GM12878 (cell line): ENCODE measurements around the gene LRRC37A3. TPM values are rescaled to one million over a fixed set of nuclear protein-coding genes. Genes with fewer than 3 reads are reported as not detected.
"Not testable (repeated sequence)": the region's sequence is repeated elsewhere in the genome, so short reads cannot be mapped to it uniquely, and the experiment has no call there.

Experiments used
- ATAC-seq: fragments of 200-7000 bp; cut with Tn5 transposase; 3 replicates; pipeline ENCODE4 v1.9.1; 2020; ENCODE audit warnings: mild to moderate bottlenecking, moderate library complexity
- BruUV-seq: library from RNA; stranded (reverse); fragments of 400-500 nt; replicated peaks from 2 replicates; lab custom pipeline; 2021; lab: Mats Ljungman, UMichigan
- CTCF ChIA-PET: fragments of 300-600 bp; sonication (Branson Sonifier 250); formaldehyde crosslinking; extraction: SDS; loops from one replicate; lab custom pipeline; 2021; ENCODE audit warnings: inconsistent platforms; lab: Yijun Ruan, JAX
- POLR2A ChIA-PET: fragments of 350-600 bp; formaldehyde crosslinking; extraction: SDS; loops from one replicate; lab custom pipeline; 2021; ENCODE audit warnings: inconsistent platforms; lab: Charles Lee
- RAD21 ChIA-PET: fragments of 300-600 bp; sonication (Branson Sonifier 250); formaldehyde crosslinking; loops from one replicate; lab custom pipeline; 2023; ENCODE audit warnings: antibody characterized with exemption; ENCODE audit not compliant: unreplicated experiment; lab: Charles Lee
- SMC1A ChIA-PET: fragments of 300-600 bp; sonication (Branson Sonifier 250); formaldehyde crosslinking; loops from one replicate; lab custom pipeline; 2023; ENCODE audit not compliant: unreplicated experiment, uncharacterized antibody; lab: Charles Lee
- DNase-seq: peaks from one replicate; pipeline ENCODE4 v3.0.0-alpha.2; 2011; ENCODE audit warnings: low read depth, low spot score
- FAIRE-seq: peaks from 3 replicates; lab custom pipeline; 2011; peaks lifted over from hg19 to GRCh38; lab: Jason Lieb, UNC
- H2AFZ ChIP-seq: 2 replicates; pipeline ENCODE4 v1.6.0; 2011; ENCODE audit warnings: low read depth, low read length, control low read depth; ENCODE audit not compliant: control insufficient read depth
- H3K27ac ChIP-seq: 2 replicates; pipeline ENCODE4 v1.5.1; 2011; ENCODE audit warnings: control low read depth; ENCODE audit not compliant: control insufficient read depth, insufficient read depth
- H3K27me3 ChIP-seq, 2 experiments: replicated peaks in 1 of 2; 2 replicates each; pipeline versions ENCODE4 v1.6.0 to v1.6.1; 2011; ENCODE audit warnings: low read length in 1 of 2; ENCODE audit not compliant: control insufficient read depth in 2 of 2, insufficient read depth in 2 of 2
- H3K36me3 ChIP-seq, 2 experiments: 2 replicates each; pipeline ENCODE4 v1.5.1; 2011; ENCODE audit warnings: low read length in 1 of 2; ENCODE audit not compliant: control insufficient read depth in 2 of 2, insufficient read depth in 2 of 2
- H3K4me1 ChIP-seq: 2 replicates; pipeline ENCODE4 v1.6.1; 2011; ENCODE audit warnings: mild to moderate bottlenecking, low read length, moderate library complexity, mixed read lengths; ENCODE audit not compliant: control insufficient read depth, insufficient read depth
- H3K4me2 ChIP-seq: 2 replicates; pipeline ENCODE4 v1.6.0; 2011; ENCODE audit warnings: control low read depth; ENCODE audit not compliant: control insufficient read depth, insufficient read depth
- H3K4me3 ChIP-seq: fragments of 200-600 bp; sonication (generic); 2 replicates; pipeline ENCODE4 v1.5.1; 2016
- H3K79me2 ChIP-seq: 2 replicates; pipeline ENCODE4 v1.6.0; 2011; ENCODE audit warnings: low read length; ENCODE audit not compliant: control insufficient read depth, insufficient read depth
- H3K9ac ChIP-seq: 2 replicates; pipeline ENCODE4 v1.8.0; 2011; ENCODE audit warnings: low read length, control low read depth, mixed read lengths; ENCODE audit not compliant: control insufficient read depth, insufficient read depth
- H3K9me3 ChIP-seq: replicated peaks from 3 replicates; pipeline ENCODE4 v1.5.1; 2011; ENCODE audit warnings: mild to moderate bottlenecking, low read length; ENCODE audit not compliant: control insufficient read depth, insufficient read depth
- H4K20me1 ChIP-seq: 2 replicates; pipeline ENCODE4 v1.6.0; 2011; ENCODE audit not compliant: control insufficient read depth, insufficient read depth
- WGBS: methylation state at CpG from one replicate; pipeline ENCODE4 v1.1.6; 2016; ENCODE audit warnings: low lambda C conversion rate; ENCODE audit not compliant: insufficient replicate concordance, insufficient coverage; ENCODE audit errors: missing lambda C conversion rate; 5-methylcytosine and 5-hydroxymethylcytosine counted together
- in situ Hi-C: fragments of 300-500 bp; cut with MboI; formaldehyde crosslinking; loops from 9 replicates; pipeline ENCODE4 v1.14.3; 2018; ENCODE audit warnings: mixed read lengths
- intact Hi-C: fragments of 100-400 bp; cut with micrococcal nuclease; formaldehyde crosslinking; loops from one replicate; pipeline ENCODE4 v1.14.2; 2022; ENCODE audit not compliant: unreplicated experiment
- polyA plus RNA-seq, 11 experiments: library from polyadenylated mRNA; depleted of rRNA in 4 of 11; unstranded in 6 of 11; stranded (reverse) in 5 of 11; fragments of >200 nt; fragmentation: Nextera tagmentation in 4 of 11; fragmentation: Illumina TruSeq in 1 of 11; extraction: Ambion mirVana in 4 of 11; extraction: Trizol in 1 of 11; gene quantifications; 1 replicate in 1 of 11; 2 replicates in 10 of 11; pipeline versions ENCODE4 v1.2.1 to v1.2.3, GENCODE V29; 2011 to 2016; ENCODE audit warnings: inconsistent platforms in 2 of 11, missing spikeins in 2 of 11, low read depth in 1 of 11
- total RNA-seq, 4 experiments: library from RNA; depleted of rRNA in 3 of 4; stranded (reverse); fragments of >200 nt in 3 of 4; fragmentation: Illumina TruSeq in 1 of 4; extraction: Trizol in 1 of 4; gene quantifications; 2 replicates each; pipeline versions ENCODE4 v1.2.1 to v1.2.3, GENCODE V29; 2013 to 2021
- TF ChIP-seq, protein P1 (sequence below): fragments of 450-650 bp; IDR thresholded peaks from 2 replicates; pipeline ENCODE4 v1.6.1; 2018; ENCODE audit warnings: borderline replicate concordance, mild to moderate bottlenecking; ENCODE audit not compliant: partially characterized antibody

Gene LRRC37A3
- total and polyA plus RNA-seq, 10 of the 15 experiments (the other 5 are each of a cell fraction or from before 2014, with no cell fraction given): 0.18 to 10.0 (median 2.7) TPM

DNA sequence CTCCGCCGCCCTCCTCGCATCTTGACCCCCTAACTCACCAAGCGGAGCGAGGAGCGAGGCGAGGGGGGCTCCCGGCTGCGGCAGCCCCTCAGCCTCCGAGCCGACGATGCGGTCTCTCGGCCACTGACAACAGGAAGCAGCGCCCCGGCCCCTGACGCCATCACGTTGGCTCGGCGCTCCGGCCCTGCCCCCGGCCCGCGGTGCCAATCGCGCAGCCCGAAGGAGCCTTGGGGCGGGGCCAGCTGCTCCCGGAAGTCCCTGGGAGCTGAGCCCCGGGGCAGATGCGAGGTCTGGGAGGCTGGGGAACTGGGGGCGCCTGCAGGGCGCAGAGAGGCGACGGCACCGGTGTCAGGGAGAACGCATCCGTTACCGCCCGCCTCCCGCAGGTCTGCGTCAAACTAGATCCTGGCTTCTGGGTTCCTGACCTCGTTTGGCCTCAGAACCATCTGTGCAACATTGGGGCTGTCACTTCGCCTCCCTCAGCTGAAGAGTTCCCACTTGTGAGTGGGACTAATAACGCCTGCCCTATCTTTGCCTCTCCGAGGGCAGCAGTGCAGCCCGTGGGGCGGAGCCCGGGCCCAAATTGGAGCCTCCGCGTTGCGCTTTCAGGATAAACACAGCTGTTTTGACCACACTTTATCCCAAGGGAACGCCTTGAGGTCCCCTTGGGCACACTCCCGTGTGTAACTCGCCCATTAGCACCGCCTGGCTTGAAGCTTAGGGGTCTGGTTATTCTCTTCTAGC is 82.1 kb downstream of the LRRC37A3 start (continued):
- TF ChIP-seq, protein P1, sequence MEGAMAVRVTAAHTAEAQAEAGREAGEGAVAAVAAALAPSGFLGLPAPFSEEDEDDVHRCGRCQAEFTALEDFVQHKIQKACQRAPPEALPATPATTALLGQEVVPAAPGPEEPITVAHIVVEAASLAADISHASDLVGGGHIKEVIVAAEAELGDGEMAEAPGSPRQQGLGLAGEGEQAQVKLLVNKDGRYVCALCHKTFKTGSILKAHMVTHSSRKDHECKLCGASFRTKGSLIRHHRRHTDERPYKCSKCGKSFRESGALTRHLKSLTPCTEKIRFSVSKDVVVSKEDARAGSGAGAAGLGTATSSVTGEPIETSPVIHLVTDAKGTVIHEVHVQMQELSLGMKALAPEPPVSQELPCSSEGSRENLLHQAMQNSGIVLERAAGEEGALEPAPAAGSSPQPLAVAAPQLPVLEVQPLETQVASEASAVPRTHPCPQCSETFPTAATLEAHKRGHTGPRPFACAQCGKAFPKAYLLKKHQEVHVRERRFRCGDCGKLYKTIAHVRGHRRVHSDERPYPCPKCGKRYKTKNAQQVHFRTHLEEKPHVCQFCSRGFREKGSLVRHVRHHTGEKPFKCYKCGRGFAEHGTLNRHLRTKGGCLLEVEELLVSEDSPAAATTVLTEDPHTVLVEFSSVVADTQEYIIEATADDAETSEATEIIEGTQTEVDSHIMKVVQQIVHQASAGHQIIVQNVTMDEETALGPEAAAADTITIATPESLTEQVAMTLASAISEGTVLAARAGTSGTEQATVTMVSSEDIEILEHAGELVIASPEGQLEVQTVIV: peak; percentile 42

DNA sequence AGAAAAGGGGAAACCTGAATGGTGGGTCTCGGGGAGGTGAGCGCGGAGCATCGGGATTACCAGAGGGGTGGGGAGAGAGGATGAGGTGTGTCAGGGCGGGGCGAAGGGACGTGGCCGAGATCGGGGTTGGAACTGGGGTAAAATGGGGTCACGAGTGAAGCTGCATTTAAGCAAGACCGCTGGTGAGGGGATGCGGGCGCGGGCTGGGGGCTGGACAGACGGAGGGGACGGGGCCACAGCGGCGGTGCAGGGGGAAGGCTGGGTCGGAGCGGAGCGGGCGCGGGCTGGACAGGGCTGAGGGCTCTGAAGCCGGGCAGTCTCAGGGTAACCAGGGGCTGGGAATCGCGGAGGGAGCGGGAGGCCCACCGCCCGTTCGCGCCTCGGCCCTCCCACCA is 82.7 kb downstream of the LRRC37A3 start:
- intact Hi-C loops: not testable (repeated sequence)

DNA sequence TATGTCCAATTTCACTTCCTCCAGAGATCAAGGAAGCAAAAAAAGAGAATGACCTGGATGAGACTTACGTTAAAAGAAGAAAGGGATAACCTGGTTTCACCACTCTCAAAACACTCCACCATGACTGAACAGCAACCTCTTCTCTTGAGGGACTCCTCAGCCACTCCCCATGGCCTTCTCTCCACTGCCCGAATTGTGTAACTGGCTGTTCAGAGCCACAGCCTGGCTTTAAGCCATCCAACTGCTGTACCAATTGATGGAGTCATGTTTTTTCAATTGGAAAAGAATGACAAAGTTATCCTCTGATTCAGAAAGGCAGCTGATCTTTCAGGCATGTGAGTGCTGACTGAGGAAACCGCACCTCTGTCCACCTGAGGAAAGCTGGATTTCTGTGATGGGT is 85.2 kb downstream of the LRRC37A3 start:
- DNase-seq, H3K4me3 ChIP-seq, H3K9me3 ChIP-seq, H3K9ac ChIP-seq, H3K4me2 ChIP-seq, H3K4me1 ChIP-seq, H4K20me1 ChIP-seq, H3K79me2 ChIP-seq, H2AFZ ChIP-seq, CTCF ChIA-PET, SMC1A ChIA-PET, POLR2A ChIA-PET, BruUV-seq, ATAC-seq, intact Hi-C loops, H3K27me3 ChIP-seq, H3K27ac ChIP-seq, FAIRE-seq, RAD21 ChIA-PET, H3K36me3 ChIP-seq, in situ Hi-C loops: not testable (repeated sequence)
- 70% methylated on average over 2 of the region's 3 CpGs for WGBS

More for the DNA sequence above, 82.7 kb downstream of the LRRC37A3 start:
- CTCF ChIA-PET, H3K4me1 ChIP-seq, H3K27me3 ChIP-seq, BruUV-seq, H3K79me2 ChIP-seq, H3K36me3 ChIP-seq, RAD21 ChIA-PET, H4K20me1 ChIP-seq, in situ Hi-C loops, POLR2A ChIA-PET, H3K9me3 ChIP-seq, DNase-seq, SMC1A ChIA-PET, FAIRE-seq: not testable (repeated sequence)
- Histone ChIP-seq H3K9ac (peak overlapping the region; percentile 50; the same call in 1 of the 2 replicates), H3K4me3 (peak overlapping the region; percentile 82), H3K27ac (peak overlapping the region; percentile 42; the same call in 1 of the 2 replicates), H3K4me2 (peak overlapping the region; percentile 84), H2AFZ (peak overlapping the region; percentile 67)
- ATAC-seq: peak; percentile 64
- WGBS: 2% methylated on average over 23 of the region's 32 CpGs

DNA sequence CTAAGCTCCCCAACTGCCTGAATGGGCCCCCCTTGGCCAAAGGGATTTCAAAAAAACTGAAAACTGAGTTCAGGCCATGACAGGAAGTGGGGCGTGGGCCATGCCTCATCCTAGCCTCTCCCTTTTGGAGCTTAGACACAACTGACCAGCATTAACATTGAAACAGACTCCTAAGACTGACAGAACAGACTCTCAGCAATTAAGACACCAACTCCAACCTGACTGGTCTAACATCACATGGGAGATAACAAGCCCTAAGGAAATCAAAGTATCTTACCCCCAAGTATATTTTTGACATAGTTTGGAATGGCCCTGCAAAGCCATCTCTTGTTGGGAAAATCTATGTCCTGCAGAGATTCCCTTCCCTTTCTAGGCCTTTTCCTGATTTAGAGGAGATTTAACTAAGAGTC is 88.6 kb downstream of the LRRC37A3 start:
- H3K9me3 ChIP-seq, FAIRE-seq, H3K36me3 ChIP-seq, H4K20me1 ChIP-seq, BruUV-seq, ATAC-seq, H3K27me3 ChIP-seq, H3K79me2 ChIP-seq, H2AFZ ChIP-seq, H3K4me2 ChIP-seq, POLR2A ChIA-PET, SMC1A ChIA-PET, H3K27ac ChIP-seq, H3K4me1 ChIP-seq, CTCF ChIA-PET, intact Hi-C loops, in situ Hi-C loops, H3K4me3 ChIP-seq, DNase-seq, RAD21 ChIA-PET, H3K9ac ChIP-seq: not testable (repeated sequence)
- 90% methylated on average over 1 of the region's 1 CpG for WGBS
